HG02973 (cell line): Measurements from ENCODE around the gene DCUN1D4.

Experiments used
- ATAC-seq: cut with Tn5 transposase; IDR thresholded peaks from one replicate; pipeline ENCODE4 v1.9.1; 2021; ENCODE audit warnings: moderate library complexity; ENCODE audit not compliant: unreplicated experiment

DCUN1D4 gene

DNA sequence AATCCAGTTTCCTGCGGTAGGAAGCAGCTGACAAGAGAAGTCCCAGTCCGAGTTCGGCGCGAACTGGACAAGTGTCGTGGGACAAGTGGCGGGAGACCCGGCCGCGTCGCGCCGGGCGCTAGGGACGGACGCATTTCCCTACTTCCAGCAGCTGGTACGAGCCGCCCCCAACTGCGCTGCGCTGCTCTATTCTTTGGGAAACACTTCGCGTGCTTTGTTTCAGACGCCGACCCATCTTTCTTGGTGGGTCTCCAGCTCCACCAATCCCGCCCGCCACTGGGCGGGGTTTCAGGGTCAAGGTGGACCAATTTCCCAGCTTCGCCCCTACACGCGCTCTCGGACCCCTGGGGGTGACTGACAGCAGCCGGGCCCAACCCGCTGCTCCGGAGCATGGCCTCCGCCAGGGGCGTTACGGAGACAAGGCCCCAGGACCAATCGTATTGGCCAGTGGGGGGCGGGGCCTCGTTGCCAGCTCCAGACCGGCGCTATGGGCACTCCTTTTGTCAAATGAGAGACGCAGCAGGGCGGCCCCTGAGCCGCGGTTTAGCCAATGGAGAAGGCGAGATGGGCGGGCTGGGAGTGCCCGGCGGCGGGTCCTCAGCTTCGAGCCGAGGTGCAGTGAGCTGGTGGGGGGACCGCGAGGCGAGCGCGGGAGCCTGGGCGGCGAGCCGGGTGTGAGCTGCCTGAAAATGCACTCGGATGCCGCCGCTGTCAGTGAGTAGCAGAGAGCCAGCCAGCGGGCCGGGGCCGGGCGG lies at the start of gene DCUN1D4:
DCUN1D4 (plus strand) TSS at position 600 of the 755 bp plus-strand sequence; CDS start at position 690, 90 bp downstream.
- ATAC-seq, result peak; percentile 95

DNA sequence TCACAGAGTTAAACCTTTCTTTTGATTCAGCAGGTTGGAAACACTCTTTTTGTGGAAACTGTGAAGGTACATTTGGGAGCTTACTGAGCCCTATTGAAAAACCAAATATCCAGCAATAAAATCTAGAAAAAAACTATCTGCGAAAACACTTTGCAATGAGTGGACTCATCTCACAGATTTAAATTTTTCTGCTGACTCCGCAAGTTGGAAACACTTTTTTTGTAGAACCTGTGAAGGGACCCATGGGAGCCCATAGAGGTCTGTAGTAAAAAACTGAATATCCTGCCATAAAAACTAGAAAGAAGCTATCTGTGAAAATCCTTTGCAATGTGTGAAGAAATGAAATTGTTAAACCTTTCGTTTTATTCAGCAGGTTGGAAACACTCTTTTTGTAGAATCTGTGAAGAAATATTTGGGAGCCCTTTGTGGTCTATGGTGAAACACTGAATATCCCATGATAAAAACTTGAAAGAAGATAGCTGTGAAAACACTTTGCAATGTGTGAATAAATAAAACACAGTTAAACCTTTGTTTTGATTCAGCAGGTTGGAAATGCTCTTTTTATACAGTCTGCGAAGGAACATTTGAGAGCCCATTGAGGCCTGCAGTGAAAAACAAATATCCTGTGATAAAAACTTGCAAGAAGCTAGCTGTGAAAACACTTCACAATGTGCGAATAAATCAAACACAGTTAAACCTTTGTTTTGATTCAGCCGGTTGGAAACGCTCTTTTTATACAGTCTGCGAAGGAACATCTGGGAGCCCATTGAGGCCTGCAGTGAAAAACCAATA lies 22.3 kb upstream of the DCUN1D4 start:
- no peak for ATAC-seq

DNA sequence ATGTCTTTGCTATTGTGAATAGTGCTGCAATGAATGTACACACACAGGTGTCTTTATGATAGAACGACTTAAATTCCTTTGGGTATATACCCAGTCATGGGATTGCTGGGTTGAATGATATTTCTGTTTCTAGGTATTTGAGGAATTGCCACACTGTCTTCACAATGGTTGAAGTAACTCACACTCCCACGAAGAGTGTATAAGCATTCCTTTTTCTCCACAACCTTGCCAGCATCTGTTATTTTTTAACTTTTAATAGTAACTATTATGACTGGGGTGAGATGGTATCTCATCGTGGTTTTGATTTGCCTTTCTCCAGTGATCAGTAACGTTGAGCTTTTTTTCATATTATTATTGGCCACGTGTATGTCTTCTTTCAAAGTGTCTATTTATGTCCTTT lies 17.6 kb upstream of the DCUN1D4 start:
- no peak for ATAC-seq

DNA sequence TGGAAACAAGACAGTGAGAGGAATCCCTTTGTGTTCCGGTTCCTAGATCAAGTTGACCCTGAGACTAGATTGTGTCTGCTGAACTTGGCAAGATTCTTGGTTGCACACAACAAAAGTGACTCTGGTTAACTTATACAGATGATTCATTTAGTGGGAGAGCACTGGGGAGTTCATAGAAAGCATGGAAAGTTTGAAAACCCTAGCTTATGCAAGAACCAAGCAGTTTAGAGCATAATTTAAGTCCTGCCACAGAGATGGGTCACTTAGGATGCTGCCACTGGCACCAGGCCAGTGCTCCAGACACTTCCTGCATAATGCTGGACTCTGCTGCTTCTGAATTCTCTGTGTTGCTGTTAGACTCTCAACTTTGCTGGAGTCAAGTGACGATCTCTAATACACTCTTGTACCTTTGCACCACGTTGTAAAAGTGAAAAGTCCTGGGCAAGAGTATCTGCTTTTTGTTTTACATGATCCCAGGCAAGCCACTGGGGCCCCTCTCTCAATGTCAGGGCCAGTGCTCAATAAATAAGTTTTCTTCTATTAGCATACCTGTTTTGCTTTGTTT lies 12.7 kb upstream of the DCUN1D4 start:
- no peak for ATAC-seq

DNA sequence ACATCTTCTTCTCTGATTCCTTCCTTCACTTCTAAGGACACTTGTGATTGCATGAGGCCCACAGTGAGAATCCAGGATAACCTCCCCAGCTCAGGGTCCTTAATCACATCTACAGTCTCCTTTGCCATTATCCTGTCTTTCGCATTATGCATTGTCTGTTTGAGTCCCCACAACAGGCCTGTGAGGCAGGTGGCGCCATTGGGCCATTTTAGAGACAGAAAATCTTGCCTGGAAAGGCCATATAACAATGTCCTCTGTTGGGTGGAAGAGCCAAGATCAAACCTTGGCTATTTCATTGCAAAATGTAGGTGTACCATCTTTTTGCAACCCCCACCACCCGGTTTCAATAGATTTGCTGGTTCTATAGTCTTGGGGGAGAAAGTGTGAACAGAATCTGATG lies 11.8 kb upstream of the DCUN1D4 start:
- peak; percentile 79 for ATAC-seq

DNA sequence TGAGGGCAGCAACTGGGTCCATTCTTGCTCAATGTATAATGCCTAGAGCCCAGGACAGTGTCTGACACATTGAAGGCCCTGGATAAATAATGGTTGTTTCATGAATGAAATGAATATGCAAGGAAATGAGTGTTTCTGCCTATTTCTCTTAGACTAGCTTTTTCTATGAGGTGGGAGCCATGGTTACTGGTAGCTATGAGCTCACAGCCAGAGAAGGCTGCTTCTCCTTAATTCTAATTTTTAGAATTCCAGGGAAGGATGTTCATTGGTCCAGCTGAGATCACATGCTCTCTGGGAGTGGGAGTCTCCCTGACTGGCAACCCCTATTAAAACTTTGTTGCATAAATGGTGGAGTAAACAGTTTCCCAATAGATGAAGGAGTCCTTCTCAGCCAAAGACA lies 9.7 kb upstream of the DCUN1D4 start:
- ATAC-seq, result no peak

DNA sequence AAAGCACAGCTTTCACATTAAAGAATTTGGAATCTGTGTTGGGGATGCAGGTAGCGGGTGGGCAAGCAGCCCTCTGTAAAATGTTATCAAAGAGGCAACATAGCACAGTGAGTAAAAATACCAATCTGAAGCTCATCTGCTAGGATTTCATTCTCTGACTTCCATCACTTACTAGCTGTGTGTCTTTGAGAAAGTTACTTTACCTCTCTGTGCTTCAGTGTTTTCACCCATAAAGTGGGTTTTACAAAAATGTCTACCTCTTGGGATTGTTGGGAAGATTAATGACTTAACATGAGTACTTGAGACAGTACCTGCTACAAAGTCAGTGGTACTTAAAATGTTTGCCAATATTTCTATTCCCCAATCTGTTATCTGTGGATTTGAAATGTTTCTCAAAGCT lies 7.9 kb upstream of the DCUN1D4 start:
- no peak for ATAC-seq

DNA sequence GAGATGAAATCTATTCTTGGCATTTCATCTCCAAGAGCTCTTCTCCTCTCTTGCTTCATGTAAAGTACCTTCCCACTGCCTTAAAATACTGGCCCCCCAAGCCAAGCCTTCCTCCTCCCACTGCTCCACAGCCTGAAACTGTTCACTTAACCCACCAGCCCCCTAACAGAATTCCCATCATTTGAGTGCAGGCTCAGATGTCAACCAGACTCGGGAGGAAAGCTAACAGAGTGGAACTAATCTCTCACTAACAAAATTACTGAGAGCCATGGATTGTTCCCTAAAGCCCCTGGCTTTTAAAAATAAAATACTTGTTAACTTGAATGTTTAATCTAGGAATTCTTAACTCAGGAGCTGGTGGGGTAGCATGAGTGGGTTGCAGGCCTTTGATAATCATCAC lies 7.1 kb upstream of the DCUN1D4 start:
- no peak for ATAC-seq

DNA sequence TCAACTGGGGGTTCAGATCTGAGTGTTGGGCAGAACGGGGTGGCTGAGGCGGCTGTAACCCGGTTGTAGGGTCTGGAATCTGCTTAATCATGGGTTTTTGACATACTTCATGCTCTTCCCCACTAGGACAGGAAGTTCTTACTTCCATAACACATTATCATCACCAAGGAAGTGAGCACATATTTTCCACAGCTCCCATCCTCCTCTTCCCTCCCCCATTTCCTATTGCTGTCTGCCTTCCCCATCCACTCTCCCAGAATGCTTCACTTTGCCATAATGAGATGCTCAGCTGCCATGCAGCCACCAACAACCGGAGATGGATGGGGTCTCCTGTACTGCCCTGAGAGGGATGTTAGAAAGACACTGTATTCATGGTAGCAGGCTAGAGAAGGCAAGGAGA lies 6.4 kb upstream of the DCUN1D4 start:
- no peak for ATAC-seq

DNA sequence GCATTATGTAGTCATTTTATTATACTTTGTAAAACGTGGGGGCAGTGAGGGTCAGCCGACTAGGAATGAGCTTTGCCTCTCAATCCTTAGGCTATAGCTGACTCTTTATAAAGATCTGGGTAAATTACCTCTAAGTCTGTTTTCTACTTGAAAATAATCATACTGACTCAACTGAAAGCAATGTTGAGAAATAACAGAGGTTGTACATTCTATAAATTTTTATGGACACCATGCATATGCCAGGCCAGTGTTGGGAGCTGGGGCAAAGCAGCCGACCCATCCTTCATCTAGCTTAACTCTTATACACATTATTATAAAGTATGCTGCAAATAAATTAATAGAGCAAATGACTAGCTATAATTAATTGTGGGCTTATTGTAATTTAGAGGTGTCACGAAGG lies 2.2 kb upstream of the DCUN1D4 start:
- no peak for ATAC-seq

DNA sequence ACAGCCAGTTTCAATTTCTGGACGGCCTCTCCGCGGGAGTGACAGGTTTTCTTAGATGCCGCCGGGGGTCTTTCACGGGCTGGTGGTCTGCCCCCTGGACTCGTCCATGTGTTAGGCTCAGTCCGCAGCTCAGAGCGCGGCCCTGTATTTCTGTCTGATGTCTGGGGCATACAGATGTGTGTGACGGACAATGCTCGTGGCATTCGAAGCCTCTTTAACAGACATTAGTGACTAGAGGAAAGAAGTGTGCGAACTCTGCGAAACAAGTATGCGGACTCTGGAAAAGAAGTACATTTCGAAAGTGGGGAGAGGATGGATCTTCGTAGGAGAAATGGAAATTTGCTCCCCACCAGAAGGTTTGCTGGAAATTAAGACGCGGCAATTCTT lies 793 bp upstream of the DCUN1D4 start:
- ATAC-seq, result no peak

DNA sequence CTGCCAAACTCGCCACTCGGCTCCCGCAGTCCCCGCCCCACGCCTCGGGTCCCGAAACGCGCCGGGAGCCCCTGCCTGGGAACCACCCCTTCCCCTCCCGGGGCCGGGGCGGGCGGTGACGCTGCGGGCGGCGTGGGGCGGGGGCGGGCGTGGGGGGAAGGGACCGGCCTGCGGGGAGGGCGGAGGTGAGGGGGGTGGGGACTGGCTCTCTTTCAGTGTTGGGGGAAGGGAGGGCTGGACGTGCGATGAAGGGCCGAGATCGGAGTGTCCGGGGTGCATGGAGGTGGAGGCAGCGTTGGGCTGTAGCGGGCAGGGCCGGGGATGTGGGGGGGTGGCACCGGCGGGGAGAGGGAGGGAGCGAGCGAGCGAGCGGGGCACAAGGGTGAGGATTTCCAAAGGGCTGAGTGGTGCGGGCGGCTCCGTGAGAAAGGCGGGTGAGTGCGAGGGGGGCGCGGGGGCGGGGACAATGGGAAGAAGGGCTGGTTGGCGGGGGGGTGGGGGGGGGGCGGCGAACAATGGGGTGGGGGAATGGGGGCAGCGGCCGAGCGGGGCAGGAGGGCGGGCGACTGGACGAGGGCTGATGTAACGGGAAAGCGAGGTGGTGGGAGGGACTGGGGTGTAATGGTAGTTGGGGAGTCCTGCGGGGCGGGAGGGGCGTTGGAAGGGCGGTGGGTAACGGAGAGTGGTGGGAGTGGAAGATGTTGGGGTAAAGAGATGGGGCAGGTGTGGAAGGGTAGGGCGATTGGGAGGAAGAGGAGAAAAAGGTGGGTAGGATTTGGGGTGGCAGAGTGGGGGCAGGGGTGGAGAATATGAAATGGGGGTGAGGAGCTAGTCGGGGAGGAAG lies 578 bp downstream of the DCUN1D4 start:
- peak; percentile 0 for ATAC-seq

DNA sequence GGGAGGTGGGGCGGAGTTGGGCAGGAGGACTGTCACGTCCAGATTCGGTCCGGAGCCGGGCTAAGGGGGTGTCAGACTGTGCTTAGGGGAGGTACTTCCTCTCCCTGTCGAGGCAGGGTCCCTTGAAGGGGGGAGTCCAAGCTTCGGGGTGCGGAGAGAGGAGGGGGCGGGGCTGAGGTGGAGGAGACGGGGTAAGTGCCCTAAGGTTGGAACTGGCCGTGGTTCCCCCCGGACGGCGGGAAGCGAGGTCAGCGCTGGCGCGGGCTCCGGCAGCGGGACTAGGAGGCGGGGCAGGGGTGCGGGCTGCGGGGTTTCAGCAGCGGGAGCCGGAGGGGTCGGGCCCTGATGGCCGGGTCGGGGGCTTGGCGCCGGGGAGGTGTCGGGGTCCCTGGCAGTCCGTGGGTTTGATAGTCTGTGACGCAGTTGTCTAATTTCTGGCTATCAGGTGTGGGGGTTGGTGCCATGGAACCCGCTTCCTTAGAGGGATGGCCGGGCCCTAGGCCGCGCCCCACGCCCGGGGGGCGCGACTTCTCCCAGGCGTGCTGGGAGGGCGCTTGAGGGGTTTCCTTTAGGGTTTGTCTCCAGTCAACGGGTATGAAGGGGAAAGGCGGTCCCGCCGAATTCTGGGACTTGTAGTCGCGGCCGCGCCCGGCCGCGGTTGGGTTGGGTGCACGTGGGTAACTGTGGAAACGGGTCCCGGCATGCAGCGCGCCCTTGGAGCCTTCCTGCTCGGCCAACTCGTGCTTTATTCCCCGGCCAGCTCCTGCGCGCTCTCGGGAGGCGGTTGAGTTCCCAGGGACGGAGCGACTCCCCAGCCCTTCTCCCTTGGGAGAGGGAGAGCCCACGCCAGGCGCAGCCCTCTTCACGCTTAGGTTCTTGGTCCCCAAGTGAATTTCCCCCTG lies 1.5 kb downstream of the DCUN1D4 start:
- ATAC-seq, result peak; percentile 45

DNA sequence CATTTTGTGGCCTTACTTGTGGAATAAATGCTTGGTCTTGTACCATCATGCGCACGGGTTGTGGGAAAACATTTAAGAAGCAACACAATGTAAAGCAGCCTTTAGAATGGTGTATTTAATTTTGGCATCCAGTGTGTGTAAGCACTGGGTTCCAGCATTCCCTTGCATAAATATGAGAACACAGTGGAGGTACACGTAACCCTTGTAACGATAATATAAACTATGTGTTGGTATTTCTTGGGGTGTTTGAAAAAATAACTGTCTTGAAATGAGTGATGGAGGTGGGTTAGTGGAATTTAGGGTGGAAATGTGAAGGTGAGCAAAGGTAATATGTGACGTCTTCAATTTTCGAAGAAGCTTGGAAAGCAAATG lies 2.1 kb downstream of the DCUN1D4 start:
- ATAC-seq, result no peak

DNA sequence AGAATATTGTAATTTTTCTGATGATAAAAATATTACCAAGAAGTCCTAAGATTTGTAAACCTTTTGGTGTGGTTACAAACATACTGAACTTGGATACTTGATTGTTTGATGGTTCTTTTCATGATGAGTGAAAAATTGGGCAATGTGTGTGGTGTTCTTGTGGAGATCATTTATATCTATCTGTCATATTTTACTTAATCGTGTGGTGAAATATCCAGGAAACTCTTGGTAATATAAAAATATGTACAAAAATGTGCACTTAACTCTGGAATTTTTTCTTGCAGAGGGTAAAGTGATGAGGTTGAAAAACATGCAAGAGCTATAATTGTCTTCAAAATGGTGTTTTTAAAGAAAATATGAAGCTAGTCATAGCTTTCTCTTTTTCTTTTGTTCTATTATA lies 2.8 kb downstream of the DCUN1D4 start:
- no peak for ATAC-seq

DNA sequence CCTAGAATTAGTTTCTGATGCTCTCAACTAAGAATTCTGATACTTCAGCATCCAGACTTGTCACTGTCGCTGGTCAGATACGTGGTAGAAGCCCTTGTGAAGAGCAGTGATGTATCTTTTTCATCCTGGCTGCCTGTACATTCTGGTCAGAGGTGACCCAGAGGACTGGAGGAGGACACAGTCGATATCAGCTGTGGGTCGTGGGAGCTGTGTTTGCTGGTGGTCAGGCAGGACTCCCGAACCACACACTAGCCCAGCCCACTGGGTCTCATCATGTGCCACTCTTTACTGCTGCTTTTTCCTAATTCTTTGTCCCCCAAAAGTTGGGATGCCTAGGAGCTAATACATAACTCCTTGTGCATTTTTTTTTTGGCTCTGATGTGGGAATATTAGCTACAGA lies 6.5 kb downstream of the DCUN1D4 start:
- no peak for ATAC-seq

DNA sequence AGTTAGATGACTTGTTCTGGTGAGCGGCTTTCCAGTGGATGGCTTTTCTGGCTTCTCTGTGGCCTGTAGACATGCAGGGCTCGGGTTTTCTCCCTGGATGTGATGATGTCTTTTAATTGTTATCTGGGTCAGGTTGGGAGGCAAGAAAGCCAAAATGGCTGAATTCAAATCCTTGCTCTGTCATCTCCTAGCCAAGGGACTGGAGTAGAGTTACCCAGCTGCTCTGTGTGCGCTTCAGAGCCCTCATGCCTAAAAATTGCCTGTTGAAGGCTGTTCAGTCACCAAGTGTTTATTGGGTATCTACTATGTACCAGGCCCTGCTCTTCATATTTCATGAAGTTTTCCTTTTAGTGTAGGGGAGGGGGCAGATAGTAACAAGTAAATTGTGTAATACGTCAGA lies 7.3 kb downstream of the DCUN1D4 start:
- no peak for ATAC-seq

DNA sequence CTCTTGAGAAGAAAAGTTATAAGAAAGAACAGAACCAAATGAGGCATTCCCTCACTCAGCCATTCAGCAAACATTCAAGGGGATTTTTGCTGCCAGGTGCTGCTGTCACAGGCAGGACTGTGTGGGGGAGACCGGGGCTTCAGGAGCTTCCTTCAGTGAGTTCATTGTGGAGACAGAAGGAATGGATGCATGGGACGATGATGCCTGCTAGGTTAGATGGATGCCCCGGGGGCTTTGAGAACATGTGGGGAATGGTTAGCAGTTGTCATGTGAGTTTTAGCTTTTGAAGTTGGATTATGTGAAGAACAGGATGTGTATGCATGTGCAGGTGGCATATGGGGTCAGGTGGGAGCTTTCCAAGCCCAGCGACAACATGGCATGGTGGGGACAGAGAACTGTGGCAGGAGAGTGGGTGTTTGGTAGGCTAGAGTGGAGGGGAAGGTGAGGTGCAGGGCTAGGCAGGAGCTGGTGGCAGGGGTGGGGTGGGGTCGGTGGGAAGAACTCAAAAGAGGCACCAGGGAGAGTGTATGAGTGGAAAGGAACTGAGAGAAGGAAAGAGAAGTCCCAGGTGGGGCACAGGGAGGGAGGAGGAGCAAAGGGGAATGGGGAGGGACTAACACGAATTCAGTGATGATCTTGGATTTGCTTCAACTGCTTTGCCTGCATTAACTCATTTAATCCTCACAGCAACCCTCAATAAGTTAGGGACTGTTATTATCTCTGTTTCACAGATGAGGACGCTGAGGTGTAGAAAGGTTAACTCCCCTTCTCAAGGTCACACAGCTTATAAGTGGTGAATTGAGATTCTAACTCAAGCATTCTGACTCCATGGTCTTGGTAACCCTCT lies 8.4 kb downstream of the DCUN1D4 start:
- no peak for ATAC-seq

DNA sequence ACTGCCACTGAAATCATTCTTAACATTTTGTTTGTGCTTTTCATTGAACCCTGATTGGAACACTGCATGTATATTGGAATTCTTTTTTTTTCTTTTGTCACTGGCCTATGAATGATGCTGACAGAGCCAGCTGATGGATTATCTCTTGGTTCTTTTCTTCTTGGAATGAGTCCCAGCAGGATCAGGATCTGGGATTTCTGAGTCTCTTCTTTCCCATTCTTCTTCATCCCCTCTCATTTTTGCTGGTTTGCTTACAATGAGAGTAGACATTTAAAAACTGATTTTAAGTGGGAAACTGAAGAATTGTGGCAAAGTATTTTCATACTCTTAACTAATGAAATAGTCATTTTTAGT lies 9.0 kb downstream of the DCUN1D4 start:
- no peak for ATAC-seq
